Neural cell (in vitro differentiated cells): Measurements from ENCODE around the gene SRGAP3. TPM values are rescaled to one million over a fixed set of nuclear protein-coding genes. Genes with fewer than 3 reads are reported as not detected.

Experiments
- H2AFZ ChIP-seq: fragments of 200-600, 300-800 bp; sonication (generic), shearing (Covaris generic); 2 replicates; pipeline ENCODE4 v1.6.0; 2014; ENCODE audit warnings: low read depth, mild to moderate bottlenecking, antibody characterized with exemption, low read length, moderate library complexity
- H3F3A ChIP-seq: fragments of 200-600 bp; shearing (Covaris generic); 2 replicates; pipeline ENCODE4 v1.6.1; 2016; ENCODE audit warnings: mild to moderate bottlenecking, moderate library complexity, mixed read lengths, antibody characterized with exemption, low read length; ENCODE audit not compliant: insufficient read depth, poor library complexity, severe bottlenecking
- H3K27ac ChIP-seq: fragments of 200-600, 300-800 bp; sonication (generic), shearing (Covaris generic); 2 replicates; pipeline ENCODE4 v1.5.1; 2014; ENCODE audit warnings: mild to moderate bottlenecking, low read length, moderate library complexity
- H3K27me3 ChIP-seq: fragments of 300-800, 200-600 bp; sonication (generic), shearing (Covaris generic); 2 replicates; pipeline ENCODE4 v1.6.0; 2014; ENCODE audit warnings: mild to moderate bottlenecking, low read depth, low read length, moderate library complexity; ENCODE audit not compliant: insufficient read depth
- H3K36me3 ChIP-seq: fragments of 300-800, 200-600 bp; sonication (generic), shearing (Covaris generic); 2 replicates; pipeline ENCODE4 v1.5.1; 2014; ENCODE audit warnings: mild to moderate bottlenecking, antibody characterized with exemption, low read length, moderate library complexity; ENCODE audit not compliant: insufficient read depth
- H3K4me2 ChIP-seq: fragments of 300-800, 200-600 bp; sonication (generic), shearing (Covaris generic); 2 replicates; pipeline ENCODE4 v1.6.0; 2014; ENCODE audit warnings: mild to moderate bottlenecking, low read length
- H3K4me3 ChIP-seq: fragments of 300-800, 200-600 bp; sonication (generic), shearing (Covaris generic); 2 replicates; pipeline ENCODE4 v1.5.1; 2014; ENCODE audit warnings: mild to moderate bottlenecking, low read length, moderate library complexity
- H3K79me2 ChIP-seq: fragments of 200-600 bp; shearing (Covaris generic); replicated peaks from 2 replicates; pipeline ENCODE4 v1.6.0; 2014; ENCODE audit warnings: mild to moderate bottlenecking, low read length, moderate library complexity; ENCODE audit not compliant: insufficient read depth
- H3K9ac ChIP-seq: fragments of 300-800, 200-600 bp; sonication (generic), shearing (Covaris generic); 2 replicates; pipeline ENCODE4 v1.6.1; 2016; ENCODE audit warnings: mild to moderate bottlenecking, low read length, mixed read lengths
- H3K9me2 ChIP-seq: fragments of 200-600 bp; shearing (Covaris generic); 2 replicates; pipeline ENCODE4 v1.6.1; 2016; ENCODE audit warnings: mild to moderate bottlenecking, low read length, mixed read lengths; ENCODE audit not compliant: insufficient read depth
- H3K9me3 ChIP-seq: fragments of 200-600, 300-800 bp; sonication (generic), shearing (Covaris generic); 2 replicates; pipeline ENCODE4 v1.6.1; 2016; ENCODE audit warnings: mild to moderate bottlenecking, mixed run types, low read length, moderate library complexity, mixed read lengths
- H4K20me1 ChIP-seq: fragments of 200-600 bp; shearing (Covaris generic); 2 replicates; pipeline ENCODE4 v1.6.1; 2016; ENCODE audit warnings: mild to moderate bottlenecking, mixed run types; ENCODE audit not compliant: insufficient read depth
- EP300 ChIP-seq: fragments of 450-650 bp; conservative IDR thresholded peaks from 2 replicates; pipeline ENCODE4 v1.6.1; 2014; ENCODE audit warnings: antibody characterized with exemption, mild to moderate bottlenecking, moderate library complexity; ENCODE audit not compliant: poor library complexity, severe bottlenecking
- EZH2 ChIP-seq: fragments of 200-600, 300-800 bp; shearing (Covaris generic), sonication (generic); IDR thresholded peaks from 2 replicates; pipeline ENCODE4 v1.6.1; 2014; ENCODE audit warnings: antibody characterized with exemption, low read length, borderline replicate concordance, mild to moderate bottlenecking; ENCODE audit not compliant: insufficient read depth, poor library complexity, severe bottlenecking
- MXI1 ChIP-seq: fragments of 450-650 bp; conservative IDR thresholded peaks from 2 replicates; pipeline ENCODE4 v1.6.1; 2014; ENCODE audit warnings: antibody characterized with exemption, mild to moderate bottlenecking; ENCODE audit not compliant: poor library complexity, severe bottlenecking
- POLR2AphosphoS5 ChIP-seq: IDR thresholded peaks from 2 replicates; pipeline ENCODE4 v1.6.1; 2012
- RAD21 ChIP-seq: fragments of 450-650 bp; conservative IDR thresholded peaks from 2 replicates; pipeline ENCODE4 v1.6.1; 2014; ENCODE audit warnings: antibody characterized with exemption, mild to moderate bottlenecking, moderate library complexity
- SMC3 ChIP-seq: fragments of 450-650 bp; conservative IDR thresholded peaks from 2 replicates; pipeline ENCODE4 v1.6.1; 2014; ENCODE audit warnings: antibody characterized with exemption, mild to moderate bottlenecking, moderate library complexity; ENCODE audit not compliant: poor library complexity
- TAF1 ChIP-seq: IDR thresholded peaks from 2 replicates; pipeline ENCODE4 v1.6.1; 2012; ENCODE audit warnings: low read depth
- polyA plus RNA-seq: library from polyadenylated mRNA; depleted of rRNA; stranded (reverse); fragments of >200 nt; gene quantifications from 2 replicates; pipeline ENCODE4 v1.2.3, GENCODE V29; 2014
- TF ChIP-seq, protein P1 (sequence below): fragments of 450-650 bp; IDR thresholded peaks from 2 replicates; pipeline ENCODE4 v1.5.1; 2014; ENCODE audit warnings: antibody characterized with exemption, mild to moderate bottlenecking, moderate library complexity; ENCODE audit not compliant: poor library complexity, severe bottlenecking
- TF ChIP-seq, protein P2 (sequence below): IDR thresholded peaks from 2 replicates; pipeline ENCODE4 v1.6.1; 2012; ENCODE audit warnings: borderline replicate concordance

Gene SRGAP3
- polyA plus RNA-seq, 1 donor from 2014 or later, result 31.5 TPM

DNA sequence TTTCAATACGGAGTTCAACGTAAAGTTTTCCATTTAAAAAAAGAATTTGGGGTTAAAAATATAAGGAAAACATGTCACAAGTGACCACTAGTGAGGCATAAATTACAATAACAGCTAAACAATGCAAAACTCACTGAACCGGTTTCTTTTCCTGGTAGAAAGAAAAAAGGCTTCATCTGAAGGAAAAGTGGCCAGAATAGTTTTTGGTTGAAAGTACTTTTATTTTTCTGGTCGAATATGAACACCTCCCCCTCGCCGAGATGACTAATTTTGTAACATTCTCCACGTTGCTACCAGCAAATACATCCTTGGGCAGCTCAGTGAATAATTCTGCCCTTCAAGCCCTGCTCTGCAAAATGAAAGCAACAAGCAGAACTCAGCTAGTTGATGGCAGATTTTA lies 3.9 kb upstream of the SRGAP3 start:
- Histone ChIP-seq H3K9me2 (no peaks in the 10 kb centered on the region), H3K27ac (no peak overlapping the region), H2AFZ (no peak overlapping the region), H3K9ac (no peak overlapping the region), H3K79me2 (peaks cover 11% of the 10 kb centered on the region), H3K4me2 (no peak overlapping the region), H3K27me3 (no peaks in the 10 kb centered on the region), H3K4me3 (no peak overlapping the region), H3K9me3 (no peaks in the 10 kb centered on the region), H3F3A (peaks cover 3% of the 10 kb centered on the region), H3K36me3 (no peaks in the 10 kb centered on the region), H4K20me1 (no peaks in the 10 kb centered on the region)
- TF ChIP-seq EP300 (no peak), RAD21 (no peak)

GRCh38 chr3:9251055-9251786 lies 1.8 kb upstream of the SRGAP3 start:
- no peak overlapping the region for H2AFZ ChIP-seq
- no peak overlapping the region for H3K4me2 ChIP-seq
- no peaks in the 10 kb centered on the region for H3K9me3 ChIP-seq
- no peak overlapping the region for H3K9ac ChIP-seq
- TF ChIP-seq, protein P1, sequence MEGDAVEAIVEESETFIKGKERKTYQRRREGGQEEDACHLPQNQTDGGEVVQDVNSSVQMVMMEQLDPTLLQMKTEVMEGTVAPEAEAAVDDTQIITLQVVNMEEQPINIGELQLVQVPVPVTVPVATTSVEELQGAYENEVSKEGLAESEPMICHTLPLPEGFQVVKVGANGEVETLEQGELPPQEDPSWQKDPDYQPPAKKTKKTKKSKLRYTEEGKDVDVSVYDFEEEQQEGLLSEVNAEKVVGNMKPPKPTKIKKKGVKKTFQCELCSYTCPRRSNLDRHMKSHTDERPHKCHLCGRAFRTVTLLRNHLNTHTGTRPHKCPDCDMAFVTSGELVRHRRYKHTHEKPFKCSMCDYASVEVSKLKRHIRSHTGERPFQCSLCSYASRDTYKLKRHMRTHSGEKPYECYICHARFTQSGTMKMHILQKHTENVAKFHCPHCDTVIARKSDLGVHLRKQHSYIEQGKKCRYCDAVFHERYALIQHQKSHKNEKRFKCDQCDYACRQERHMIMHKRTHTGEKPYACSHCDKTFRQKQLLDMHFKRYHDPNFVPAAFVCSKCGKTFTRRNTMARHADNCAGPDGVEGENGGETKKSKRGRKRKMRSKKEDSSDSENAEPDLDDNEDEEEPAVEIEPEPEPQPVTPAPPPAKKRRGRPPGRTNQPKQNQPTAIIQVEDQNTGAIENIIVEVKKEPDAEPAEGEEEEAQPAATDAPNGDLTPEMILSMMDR, result no peak
- TF ChIP-seq POLR2AphosphoS5 (no peak), EP300 (no peak), SMC3 (no peak), TAF1 (no peak), RAD21 (no peak), MXI1 (no peak), EZH2 (no peak)
- TF ChIP-seq, protein P2, sequence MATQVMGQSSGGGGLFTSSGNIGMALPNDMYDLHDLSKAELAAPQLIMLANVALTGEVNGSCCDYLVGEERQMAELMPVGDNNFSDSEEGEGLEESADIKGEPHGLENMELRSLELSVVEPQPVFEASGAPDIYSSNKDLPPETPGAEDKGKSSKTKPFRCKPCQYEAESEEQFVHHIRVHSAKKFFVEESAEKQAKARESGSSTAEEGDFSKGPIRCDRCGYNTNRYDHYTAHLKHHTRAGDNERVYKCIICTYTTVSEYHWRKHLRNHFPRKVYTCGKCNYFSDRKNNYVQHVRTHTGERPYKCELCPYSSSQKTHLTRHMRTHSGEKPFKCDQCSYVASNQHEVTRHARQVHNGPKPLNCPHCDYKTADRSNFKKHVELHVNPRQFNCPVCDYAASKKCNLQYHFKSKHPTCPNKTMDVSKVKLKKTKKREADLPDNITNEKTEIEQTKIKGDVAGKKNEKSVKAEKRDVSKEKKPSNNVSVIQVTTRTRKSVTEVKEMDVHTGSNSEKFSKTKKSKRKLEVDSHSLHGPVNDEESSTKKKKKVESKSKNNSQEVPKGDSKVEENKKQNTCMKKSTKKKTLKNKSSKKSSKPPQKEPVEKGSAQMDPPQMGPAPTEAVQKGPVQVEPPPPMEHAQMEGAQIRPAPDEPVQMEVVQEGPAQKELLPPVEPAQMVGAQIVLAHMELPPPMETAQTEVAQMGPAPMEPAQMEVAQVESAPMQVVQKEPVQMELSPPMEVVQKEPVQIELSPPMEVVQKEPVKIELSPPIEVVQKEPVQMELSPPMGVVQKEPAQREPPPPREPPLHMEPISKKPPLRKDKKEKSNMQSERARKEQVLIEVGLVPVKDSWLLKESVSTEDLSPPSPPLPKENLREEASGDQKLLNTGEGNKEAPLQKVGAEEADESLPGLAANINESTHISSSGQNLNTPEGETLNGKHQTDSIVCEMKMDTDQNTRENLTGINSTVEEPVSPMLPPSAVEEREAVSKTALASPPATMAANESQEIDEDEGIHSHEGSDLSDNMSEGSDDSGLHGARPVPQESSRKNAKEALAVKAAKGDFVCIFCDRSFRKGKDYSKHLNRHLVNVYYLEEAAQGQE, result no peak
- H3F3A ChIP-seq, result peaks cover 3% of the 10 kb centered on the region
- no peak overlapping the region for H3K4me3 ChIP-seq
- no peak overlapping the region for H3K27ac ChIP-seq
- peaks cover 32% of the 10 kb centered on the region for H3K79me2 ChIP-seq
- H3K27me3 ChIP-seq, result no peaks in the 10 kb centered on the region
- H4K20me1 ChIP-seq, result no peaks in the 10 kb centered on the region
- H3K36me3 ChIP-seq, result no peaks in the 10 kb centered on the region
- no peaks in the 10 kb centered on the region for H3K9me2 ChIP-seq
